K562 (cell line): ENCODE data around the gene SMIM29. TPM values are rescaled to one million over a fixed set of nuclear protein-coding genes. Genes with fewer than 3 reads are reported as not detected.
A peak's percentile ranks its signal among the peaks of the same experiment; 100 is the strongest.

ENCODE experiments used
- CCNT2 ChIP-seq: IDR thresholded peaks from 2 replicates; pipeline ENCODE4 v1.6.1; 2011; ENCODE audit warnings: borderline replicate concordance, low read depth, mild to moderate bottlenecking, moderate library complexity, mixed read lengths, low read length; ENCODE audit not compliant: insufficient read length; ENCODE audit errors: extremely low read depth
- CXXC5 ChIP-seq: fragments of 250-450 bp; sonication (Bioruptor Pico); IDR thresholded peaks from 2 replicates; pipeline ENCODE4 v1.8.0; 2022; ENCODE audit warnings: inconsistent platforms, mild to moderate bottlenecking, moderate library complexity
- DACH1 ChIP-seq: fragments of 450-650 bp; IDR thresholded peaks from 2 replicates; pipeline ENCODE4 v1.6.1; 2018; ENCODE audit not compliant: partially characterized antibody
- FOSL1 ChIP-seq: fragments of 200-800 bp; sonication (Bioruptor generic); conservative IDR thresholded peaks from 2 replicates; pipeline ENCODE4 v1.6.1; 2016; ENCODE audit warnings: missing genetic modification characterization, missing compliant biosample characterization
- FOXM1 ChIP-seq, 2 experiments: fragments of 450-650 bp in 1 of 2; sonication (generic) in 1 of 2; formaldehyde crosslinking in 1 of 2; IDR thresholded peaks; 2 replicates each; pipeline versions ENCODE4 v1.6.1 to v1.9.0; 2017 to 2022; ENCODE audit warnings: low read depth in 2 of 2, mild to moderate bottlenecking in 2 of 2, missing genetic modification reagents in 1 of 2, moderate library complexity in 1 of 2
- NR4A1 ChIP-seq, 2 experiments: fragments of 250-450 bp in 1 of 2; fragments of 450-650 bp in 1 of 2; sonication (Bioruptor Pico) in 1 of 2; IDR thresholded peaks; 2 replicates each; pipeline versions ENCODE4 v1.4.0 to v1.6.1; 2016 to 2020; ENCODE audit warnings: mild to moderate bottlenecking in 2 of 2, missing compliant biosample characterization in 1 of 2, missing genetic modification characterization in 1 of 2, moderate library complexity in 1 of 2
- RBM15 ChIP-seq: fragments of 200-400 bp; formaldehyde crosslinking; IDR thresholded peaks from 2 replicates; pipeline ENCODE4 v1.6.1; 2018; ENCODE audit warnings: mild to moderate bottlenecking, low read length, moderate library complexity; ENCODE audit not compliant: insufficient read depth
- SAP30 ChIP-seq: fragments of 200-600 bp; sonication (generic); IDR thresholded peaks from 2 replicates; pipeline ENCODE4 v1.6.1; 2012; ENCODE audit warnings: borderline replicate concordance, low read depth, mild to moderate bottlenecking, moderate library complexity, low read length, control low read depth, inconsistent platforms; ENCODE audit not compliant: insufficient read depth, poor library complexity, severe bottlenecking
- ZNF696 ChIP-seq: fragments of 250-450 bp; sonication (Bioruptor Pico); conservative IDR thresholded peaks from 2 replicates; pipeline ENCODE4 v1.4.0; 2020; ENCODE audit warnings: mild to moderate bottlenecking, moderate library complexity
- polyA plus RNA-seq, 8 experiments: library from polyadenylated mRNA; depleted of rRNA in 4 of 8; stranded (reverse) in 5 of 8; unstranded in 3 of 8; fragments of >200 nt; fragmentation: Nextera tagmentation in 2 of 8; fragmentation: Illumina TruSeq in 1 of 8; extraction: Ambion mirVana in 2 of 8; extraction: Trizol in 1 of 8; gene quantifications; 2 replicates each; pipeline versions ENCODE4 v1.2.1 to v1.2.3, GENCODE V29; 2011 to 2014; ENCODE audit warnings: inconsistent platforms in 1 of 8, missing spikeins in 1 of 8
- total RNA-seq, 7 experiments: library from RNA; depleted of rRNA in 6 of 7; stranded (reverse); fragments of >200 nt in 6 of 7; fragmentation: Illumina TruSeq in 2 of 7; extraction: Trizol in 2 of 7; gene quantifications; 2 replicates each; pipeline versions ENCODE4 v1.2.1 to v1.2.3, GENCODE V29; 2011 to 2021; ENCODE audit warnings: low replicate concordance in 1 of 7
- TF ChIP-seq, protein P1 (sequence below), 2 experiments: fragments of 450-650 bp in 1 of 2; IDR thresholded peaks; 2 replicates each; pipeline ENCODE4 v1.6.1; 2011 to 2017; ENCODE audit warnings: low read depth in 2 of 2, antibody characterized with exemption in 1 of 2, borderline replicate concordance in 1 of 2, low read length in 1 of 2, mild to moderate bottlenecking in 1 of 2, mixed read lengths in 1 of 2; ENCODE audit not compliant: control insufficient read depth in 1 of 2
- TF ChIP-seq, protein P2 (sequence below), 2 experiments: fragments of 200-800 bp in 1 of 2; sonication (Bioruptor generic) in 1 of 2; sonication (generic) in 1 of 2; formaldehyde crosslinking in 1 of 2; IDR thresholded peaks in 1 of 2; conservative IDR thresholded peaks in 1 of 2; 2 replicates each; pipeline versions ENCODE4 v1.5.0 to v1.6.1; 2016 to 2020; ENCODE audit warnings: missing compliant biosample characterization in 1 of 2, missing genetic modification characterization in 1 of 2, missing genetic modification reagents in 1 of 2
- TF ChIP-seq, protein P3 (sequence below): fragments of 150-350 bp; conservative IDR thresholded peaks from 2 replicates; pipeline ENCODE4 v1.6.1; 2014; ENCODE audit warnings: low read length
- TF ChIP-seq, protein P4 (sequence below): fragments of 450-650 bp; IDR thresholded peaks from 2 replicates; pipeline ENCODE4 v1.7.0; 2016; ENCODE audit warnings: borderline replicate concordance

The SMIM29 gene
- total and polyA plus RNA-seq, 9 of the 15 experiments (the other 6 are each of a cell fraction or from before 2014, with no cell fraction given): 6.5 to 36.7 (median 20.9) TPM

DNA sequence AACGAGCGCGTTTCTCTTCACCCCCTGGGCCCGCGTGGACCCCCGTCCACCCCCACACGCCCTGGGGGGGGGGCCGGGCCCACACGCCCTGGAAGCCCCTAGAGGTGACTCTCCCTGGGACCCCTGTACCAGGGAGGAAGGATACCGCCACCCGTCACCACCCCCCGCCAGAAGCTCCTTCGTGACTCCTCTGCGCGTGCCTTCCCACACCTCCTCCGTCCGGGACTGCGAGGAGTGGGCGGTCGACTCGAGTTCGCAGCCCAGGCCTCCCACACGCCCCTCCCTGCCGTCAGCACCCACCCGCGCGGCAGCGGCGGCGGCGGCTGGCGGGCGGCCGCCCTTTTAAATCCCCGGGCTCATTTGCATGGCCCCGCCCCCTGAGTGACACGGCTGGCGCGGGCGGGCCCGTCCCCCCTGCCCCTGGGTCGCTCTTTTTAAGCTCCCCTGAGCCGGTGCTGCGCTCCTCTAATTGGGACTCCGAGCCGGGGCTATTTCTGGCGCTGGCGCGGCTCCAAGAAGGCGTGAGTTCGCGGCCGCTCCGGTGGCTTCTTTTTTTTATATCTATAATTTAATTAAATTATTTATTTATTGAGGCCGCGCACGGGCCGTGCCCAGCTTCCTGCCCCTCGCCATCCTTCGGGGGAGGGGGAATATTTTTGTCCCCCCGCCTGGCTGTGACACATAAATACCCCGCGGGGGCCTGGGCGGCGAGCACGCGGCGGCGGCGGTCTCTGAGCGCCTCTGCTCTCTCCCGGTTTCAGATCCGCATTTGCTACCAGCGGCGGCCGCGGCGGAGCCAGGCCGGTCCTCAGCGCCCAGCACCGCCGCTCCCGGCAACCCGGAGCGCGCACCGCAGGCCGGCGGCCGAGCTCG lies 12.1 kb downstream of the SMIM29 start, which contains the start of gene HMGA1 (continued):
- TF ChIP-seq, protein P1, sequence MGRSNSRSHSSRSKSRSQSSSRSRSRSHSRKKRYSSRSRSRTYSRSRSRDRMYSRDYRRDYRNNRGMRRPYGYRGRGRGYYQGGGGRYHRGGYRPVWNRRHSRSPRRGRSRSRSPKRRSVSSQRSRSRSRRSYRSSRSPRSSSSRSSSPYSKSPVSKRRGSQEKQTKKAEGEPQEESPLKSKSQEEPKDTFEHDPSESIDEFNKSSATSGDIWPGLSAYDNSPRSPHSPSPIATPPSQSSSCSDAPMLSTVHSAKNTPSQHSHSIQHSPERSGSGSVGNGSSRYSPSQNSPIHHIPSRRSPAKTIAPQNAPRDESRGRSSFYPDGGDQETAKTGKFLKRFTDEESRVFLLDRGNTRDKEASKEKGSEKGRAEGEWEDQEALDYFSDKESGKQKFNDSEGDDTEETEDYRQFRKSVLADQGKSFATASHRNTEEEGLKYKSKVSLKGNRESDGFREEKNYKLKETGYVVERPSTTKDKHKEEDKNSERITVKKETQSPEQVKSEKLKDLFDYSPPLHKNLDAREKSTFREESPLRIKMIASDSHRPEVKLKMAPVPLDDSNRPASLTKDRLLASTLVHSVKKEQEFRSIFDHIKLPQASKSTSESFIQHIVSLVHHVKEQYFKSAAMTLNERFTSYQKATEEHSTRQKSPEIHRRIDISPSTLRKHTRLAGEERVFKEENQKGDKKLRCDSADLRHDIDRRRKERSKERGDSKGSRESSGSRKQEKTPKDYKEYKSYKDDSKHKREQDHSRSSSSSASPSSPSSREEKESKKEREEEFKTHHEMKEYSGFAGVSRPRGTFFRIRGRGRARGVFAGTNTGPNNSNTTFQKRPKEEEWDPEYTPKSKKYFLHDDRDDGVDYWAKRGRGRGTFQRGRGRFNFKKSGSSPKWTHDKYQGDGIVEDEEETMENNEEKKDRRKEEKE (IDR thresholded peaks at IDR 0.05; ENCODE audit: borderline replicate concordance in 1 of 2, control insufficient read depth in 1 of 2, low read depth in 2 of 2, low read length in 1 of 2): peak in 1 of 2 experiments; percentile 28; a peak in 1 of 4 replicates
- no peak for TF ChIP-seq SAP30
- no peak for TF ChIP-seq DACH1
- peak; percentile 90 for TF ChIP-seq CXXC5
- TF ChIP-seq, protein P2, sequence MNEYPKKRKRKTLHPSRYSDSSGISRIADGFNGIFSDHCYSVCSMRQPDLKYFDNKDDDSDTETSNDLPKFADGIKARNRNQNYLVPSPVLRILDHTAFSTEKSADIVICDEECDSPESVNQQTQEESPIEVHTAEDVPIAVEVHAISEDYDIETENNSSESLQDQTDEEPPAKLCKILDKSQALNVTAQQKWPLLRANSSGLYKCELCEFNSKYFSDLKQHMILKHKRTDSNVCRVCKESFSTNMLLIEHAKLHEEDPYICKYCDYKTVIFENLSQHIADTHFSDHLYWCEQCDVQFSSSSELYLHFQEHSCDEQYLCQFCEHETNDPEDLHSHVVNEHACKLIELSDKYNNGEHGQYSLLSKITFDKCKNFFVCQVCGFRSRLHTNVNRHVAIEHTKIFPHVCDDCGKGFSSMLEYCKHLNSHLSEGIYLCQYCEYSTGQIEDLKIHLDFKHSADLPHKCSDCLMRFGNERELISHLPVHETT (CRISPR knock-in tag; conservative IDR thresholded peaks at IDR 0.05 in 1 of 2, IDR thresholded peaks at IDR 0.05 in 1 of 2): no peak; a peak in 1 of 4 replicates
- TF ChIP-seq, protein P3, sequence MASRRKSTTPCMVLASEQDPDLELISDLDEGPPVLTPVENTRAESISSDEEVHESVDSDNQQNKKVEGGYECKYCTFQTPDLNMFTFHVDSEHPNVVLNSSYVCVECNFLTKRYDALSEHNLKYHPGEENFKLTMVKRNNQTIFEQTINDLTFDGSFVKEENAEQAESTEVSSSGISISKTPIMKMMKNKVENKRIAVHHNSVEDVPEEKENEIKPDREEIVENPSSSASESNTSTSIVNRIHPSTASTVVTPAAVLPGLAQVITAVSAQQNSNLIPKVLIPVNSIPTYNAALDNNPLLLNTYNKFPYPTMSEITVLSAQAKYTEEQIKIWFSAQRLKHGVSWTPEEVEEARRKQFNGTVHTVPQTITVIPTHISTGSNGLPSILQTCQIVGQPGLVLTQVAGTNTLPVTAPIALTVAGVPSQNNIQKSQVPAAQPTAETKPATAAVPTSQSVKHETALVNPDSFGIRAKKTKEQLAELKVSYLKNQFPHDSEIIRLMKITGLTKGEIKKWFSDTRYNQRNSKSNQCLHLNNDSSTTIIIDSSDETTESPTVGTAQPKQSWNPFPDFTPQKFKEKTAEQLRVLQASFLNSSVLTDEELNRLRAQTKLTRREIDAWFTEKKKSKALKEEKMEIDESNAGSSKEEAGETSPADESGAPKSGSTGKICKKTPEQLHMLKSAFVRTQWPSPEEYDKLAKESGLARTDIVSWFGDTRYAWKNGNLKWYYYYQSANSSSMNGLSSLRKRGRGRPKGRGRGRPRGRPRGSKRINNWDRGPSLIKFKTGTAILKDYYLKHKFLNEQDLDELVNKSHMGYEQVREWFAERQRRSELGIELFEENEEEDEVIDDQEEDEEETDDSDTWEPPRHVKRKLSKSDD: peak; percentile 49; the same call in 1 of the 2 replicates
- peak; percentile 94 for TF ChIP-seq CCNT2
- TF ChIP-seq NR4A1 (CRISPR knock-in tag; IDR thresholded peaks at IDR 0.05): peak; percentile 74; the same call in 1 of the 2 replicates
- TF ChIP-seq NR4A1 (tag; IDR thresholded peaks at IDR 0.05): 0 out of 2 replicates have a peak, but pooled peaks have one; percentile 4
- no peak; the same call in 1 of the 2 replicates for TF ChIP-seq FOXM1 (IDR thresholded peaks at IDR 0.05; ENCODE audit: low read depth)
- peak; percentile 41 for TF ChIP-seq FOXM1 (CRISPR knock-in tag; IDR thresholded peaks at IDR 0.05; ENCODE audit: low read depth)
- TF ChIP-seq FOSL1: no peak
- no peak for TF ChIP-seq RBM15
- no peak for TF ChIP-seq ZNF696
- TF ChIP-seq, protein P4, sequence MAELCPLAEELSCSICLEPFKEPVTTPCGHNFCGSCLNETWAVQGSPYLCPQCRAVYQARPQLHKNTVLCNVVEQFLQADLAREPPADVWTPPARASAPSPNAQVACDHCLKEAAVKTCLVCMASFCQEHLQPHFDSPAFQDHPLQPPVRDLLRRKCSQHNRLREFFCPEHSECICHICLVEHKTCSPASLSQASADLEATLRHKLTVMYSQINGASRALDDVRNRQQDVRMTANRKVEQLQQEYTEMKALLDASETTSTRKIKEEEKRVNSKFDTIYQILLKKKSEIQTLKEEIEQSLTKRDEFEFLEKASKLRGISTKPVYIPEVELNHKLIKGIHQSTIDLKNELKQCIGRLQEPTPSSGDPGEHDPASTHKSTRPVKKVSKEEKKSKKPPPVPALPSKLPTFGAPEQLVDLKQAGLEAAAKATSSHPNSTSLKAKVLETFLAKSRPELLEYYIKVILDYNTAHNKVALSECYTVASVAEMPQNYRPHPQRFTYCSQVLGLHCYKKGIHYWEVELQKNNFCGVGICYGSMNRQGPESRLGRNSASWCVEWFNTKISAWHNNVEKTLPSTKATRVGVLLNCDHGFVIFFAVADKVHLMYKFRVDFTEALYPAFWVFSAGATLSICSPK: 0 out of 2 replicates have a peak, but pooled peaks have one; percentile 85
